HEK293 (cell line): ENCODE data around the gene CPHXL.

Source experiments
- CTCF ChIP-seq: fragments of 450-650 bp; formaldehyde crosslinking; IDR thresholded peaks from 2 replicates; pipeline ENCODE4 v1.5.1; 2016; ENCODE audit warnings: missing biosample characterization, missing genetic modification characterization
- PRDM2 ChIP-seq: fragments of 450-650 bp; formaldehyde crosslinking; IDR thresholded peaks from 2 replicates; pipeline ENCODE4 v1.5.1; 2016; ENCODE audit warnings: missing biosample characterization, missing genetic modification characterization, borderline replicate concordance
- ZNF121 ChIP-seq: fragments of 450-650 bp; formaldehyde crosslinking; IDR thresholded peaks from 2 replicates; pipeline ENCODE4 v1.5.1; 2016; ENCODE audit warnings: missing biosample characterization, missing genetic modification characterization
- ZNF274 ChIP-seq, 2 experiments: fragments of 200-500 bp in 1 of 2; fragments of 450-650 bp in 1 of 2; sonication (Bioruptor generic) in 1 of 2; formaldehyde crosslinking in 1 of 2; IDR thresholded peaks; 2 replicates each; pipeline versions ENCODE4 v1.5.1 to v1.6.1; 2014 to 2016; ENCODE audit warnings: borderline replicate concordance in 1 of 2, inconsistent platforms in 1 of 2, low read length in 1 of 2, missing biosample characterization in 1 of 2, missing genetic modification characterization in 1 of 2
- ZNF423 ChIP-seq: fragments of 450-650 bp; formaldehyde crosslinking; IDR thresholded peaks from 2 replicates; pipeline ENCODE4 v1.5.1; 2016; ENCODE audit warnings: missing biosample characterization, missing genetic modification characterization

- no peak for TF ChIP-seq CTCF (tag by site-specific recombination)
- TF ChIP-seq ZNF121 (tag by site-specific recombination) = no peak
- no peak for TF ChIP-seq PRDM2 (tag by site-specific recombination)
- TF ChIP-seq ZNF274 (IDR thresholded peaks at IDR 0.05; ENCODE audit: low read length) = no peak
- TF ChIP-seq ZNF274 (tag by site-specific recombination; IDR thresholded peaks at IDR 0.05; ENCODE audit: borderline replicate concordance) = no peak
- TF ChIP-seq ZNF423 = no peak
These were observed 19.0 kb upstream of the CPHXL start for GRCh38 chr16:75745242-75745641.
